COR-L47 (cell line): ENCODE measurements around the gene SLC1A2.

Experiments used
- DNase-seq: peaks from one replicate; lab custom pipeline; 2025; lab: John Stamatoyannopoulos, UW

The SLC1A2 gene

DNA sequence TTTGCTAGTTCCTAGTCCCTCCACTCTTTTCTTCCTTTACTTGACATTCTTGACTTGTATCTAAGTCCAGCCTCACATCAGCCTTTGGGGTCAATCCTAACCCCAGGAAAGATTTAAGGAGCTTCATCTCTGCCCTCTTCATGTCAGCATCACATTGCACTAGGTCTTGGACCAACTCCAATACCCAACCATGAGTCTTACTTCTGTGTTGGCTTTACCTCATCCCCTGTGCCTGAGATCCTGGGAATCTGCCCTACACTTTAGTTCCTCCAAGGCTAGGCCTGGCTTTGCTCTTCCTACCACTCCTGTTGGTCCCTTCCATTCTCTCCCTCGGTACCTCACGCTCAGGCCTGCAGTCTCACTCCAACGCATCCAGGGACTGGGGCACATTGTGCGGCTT lies 117.0 kb downstream of the SLC1A2 start:
- no peak for DNase-seq

DNA sequence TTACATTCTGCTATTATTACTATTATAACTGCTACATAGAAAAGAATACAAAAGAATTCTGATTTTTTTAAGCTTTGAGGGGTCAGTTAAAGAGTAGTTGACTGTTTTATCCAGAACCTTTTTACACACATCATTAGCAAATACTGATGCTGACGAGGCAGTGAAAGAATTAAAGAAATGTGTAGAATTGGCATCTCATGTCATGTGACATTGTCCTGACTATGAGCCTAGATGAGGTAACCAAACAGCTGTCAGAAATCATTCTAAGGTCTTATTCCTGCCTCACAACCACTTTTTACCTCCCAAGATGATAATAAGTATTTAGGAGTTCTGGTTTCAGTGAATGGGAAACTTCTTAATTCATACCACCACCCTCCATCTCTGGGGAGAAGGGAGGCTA lies 121.0 kb downstream of the SLC1A2 start:
- no peak for DNase-seq

DNA sequence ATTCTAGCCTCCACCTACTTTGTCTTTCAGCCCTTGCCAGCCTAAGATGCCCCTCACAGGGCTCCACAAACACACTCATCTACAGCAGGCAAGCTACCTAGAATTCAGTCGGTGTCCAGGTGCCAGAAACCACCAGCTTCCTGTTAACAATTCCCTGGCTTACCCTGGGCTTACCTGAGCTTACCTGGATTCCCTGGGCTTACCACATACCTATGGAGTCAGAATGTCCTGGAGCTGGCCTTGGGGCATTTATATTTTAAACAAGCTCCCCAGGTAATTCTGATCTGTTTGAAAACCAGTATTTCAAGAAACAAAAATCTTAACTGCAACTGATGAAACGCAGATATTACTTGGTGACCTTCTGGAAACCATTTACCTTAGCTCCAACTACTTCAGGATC lies 123.6 kb downstream of the SLC1A2 start:
- DNase-seq, result no peak

GRCh38 chr11:35293699-35294098 lies 125.7 kb downstream of the SLC1A2 start:
- no peak for DNase-seq

GRCh38 chr11:35293035-35293434 lies 126.3 kb downstream of the SLC1A2 start:
- DNase-seq, result no peak

DNA sequence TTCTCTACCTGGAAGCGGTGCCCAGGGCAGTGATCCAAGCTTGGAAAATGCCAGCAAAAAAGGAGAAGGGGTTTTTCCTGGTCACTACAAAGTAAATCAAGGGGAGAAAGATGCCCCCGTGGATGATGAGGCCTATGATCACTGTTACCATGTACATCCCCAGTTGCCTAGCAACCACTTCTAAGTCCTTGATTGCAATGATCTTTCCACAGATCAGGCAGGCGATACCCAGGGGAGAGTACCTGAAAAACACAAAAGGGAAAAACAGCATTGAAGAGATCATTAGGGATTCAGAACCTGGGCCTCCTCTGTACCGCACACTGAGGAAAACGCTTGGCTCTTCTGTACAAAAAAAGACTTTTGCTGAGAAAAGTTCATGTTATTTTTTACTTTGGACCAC lies 127.1 kb downstream of the SLC1A2 start:
- peak; percentile 45 for DNase-seq

DNA sequence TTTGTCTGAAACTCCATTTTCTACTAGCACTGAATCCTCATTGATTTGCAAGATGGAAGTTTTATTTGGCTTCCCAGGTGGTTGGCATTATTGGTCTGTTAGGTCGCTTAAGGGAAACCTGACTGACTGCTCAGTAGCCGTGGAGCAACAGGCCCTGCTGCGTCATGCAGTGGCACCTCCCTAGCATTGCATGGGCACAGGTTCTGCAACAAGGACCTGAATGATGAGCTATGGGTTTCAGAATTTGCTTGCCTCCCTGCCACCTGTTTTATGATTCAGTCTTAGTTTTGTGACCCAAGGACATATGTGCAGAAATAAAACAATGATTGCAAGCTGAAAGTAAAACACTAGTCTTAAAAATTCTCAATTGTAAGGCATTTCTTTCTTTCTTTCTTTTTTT lies 128.5 kb downstream of the SLC1A2 start:
- DNase-seq, result no peak

DNA sequence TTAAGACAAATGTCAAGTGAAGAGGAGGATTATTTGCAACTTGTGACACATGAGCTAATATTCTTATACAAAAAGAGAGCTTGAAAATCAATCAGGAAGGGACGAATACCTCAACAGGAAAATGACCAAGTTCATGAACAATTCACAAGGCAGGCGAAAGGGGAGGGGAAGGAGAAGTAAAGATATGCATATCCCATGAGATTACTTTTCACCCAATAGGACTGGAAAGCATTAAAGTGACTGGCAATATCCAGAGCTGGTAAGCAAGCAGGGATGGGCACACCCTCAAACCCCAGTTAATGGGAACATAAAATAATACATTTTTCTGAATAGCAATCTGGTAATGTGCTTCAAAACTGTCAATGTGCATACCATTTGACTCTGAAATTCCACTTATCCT lies 129.5 kb downstream of the SLC1A2 start:
- no peak for DNase-seq

GRCh38 chr11:35288817-35289541 lies 130.4 kb downstream of the SLC1A2 start:
- DNase-seq, result no peak

DNA sequence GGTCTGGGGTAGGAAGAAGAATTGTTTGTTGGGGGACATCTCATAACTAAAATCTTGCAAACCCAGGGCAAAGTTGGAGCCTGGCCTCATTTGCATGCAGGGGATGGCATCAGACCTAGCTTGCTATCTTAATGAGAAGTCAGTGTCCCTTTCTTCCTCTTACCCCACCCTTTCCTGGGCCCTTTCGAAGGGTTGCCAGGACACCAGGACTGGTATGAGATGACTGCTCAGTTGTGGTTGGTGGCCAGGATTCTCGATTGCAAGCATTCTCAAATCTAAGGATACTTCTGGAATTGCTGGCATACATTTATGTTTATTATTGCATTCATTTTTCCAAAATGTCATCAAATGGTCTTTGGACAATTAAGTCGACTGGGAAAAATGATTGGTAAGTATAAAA lies 131.0 kb downstream of the SLC1A2 start:
- no peak for DNase-seq

DNA sequence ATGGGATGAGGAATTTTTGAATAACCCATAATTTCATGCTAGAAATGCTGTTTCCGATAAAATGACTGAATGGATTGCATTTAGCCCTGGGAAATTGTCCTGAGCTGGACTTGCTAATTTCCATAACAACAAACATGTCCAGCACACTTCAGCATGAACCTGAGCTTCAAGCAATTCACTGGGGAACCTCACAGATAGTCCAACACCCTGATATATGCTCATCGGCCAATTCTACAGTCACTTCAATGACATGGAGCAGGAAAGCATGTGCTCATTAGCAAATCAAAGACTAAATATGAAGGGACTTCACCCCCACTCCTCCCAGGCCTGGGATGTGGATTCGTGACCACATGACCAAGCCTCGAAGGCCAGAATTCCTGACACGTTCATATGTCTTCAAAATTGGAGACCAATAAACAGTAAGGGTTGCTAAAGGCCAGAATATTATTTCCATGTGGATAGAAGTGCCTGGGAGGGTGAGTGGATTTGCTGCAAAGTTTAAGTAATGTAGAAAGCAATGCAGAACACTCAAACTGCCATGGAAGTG lies 131.9 kb downstream of the SLC1A2 start:
- DNase-seq, result no peak

DNA sequence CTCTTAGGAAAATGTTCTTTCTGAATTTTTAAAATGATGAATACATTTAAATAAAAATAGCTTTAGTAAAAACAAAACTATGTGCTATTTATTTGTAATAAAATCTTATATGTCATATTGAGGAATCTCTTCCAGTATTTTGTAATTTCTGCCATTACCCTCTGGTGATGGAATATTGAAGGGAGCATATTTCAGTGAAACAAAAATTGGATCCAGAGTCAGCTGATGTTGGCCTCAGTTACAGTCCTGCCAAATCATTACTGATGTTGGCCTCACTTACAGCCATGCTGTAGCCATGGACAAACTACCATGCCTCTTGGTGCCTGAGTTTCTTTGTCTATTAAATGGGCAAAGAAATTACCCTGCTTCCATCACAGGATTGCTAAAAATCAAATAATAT lies 133.2 kb downstream of the SLC1A2 start:
- DNase-seq, result no peak

DNA sequence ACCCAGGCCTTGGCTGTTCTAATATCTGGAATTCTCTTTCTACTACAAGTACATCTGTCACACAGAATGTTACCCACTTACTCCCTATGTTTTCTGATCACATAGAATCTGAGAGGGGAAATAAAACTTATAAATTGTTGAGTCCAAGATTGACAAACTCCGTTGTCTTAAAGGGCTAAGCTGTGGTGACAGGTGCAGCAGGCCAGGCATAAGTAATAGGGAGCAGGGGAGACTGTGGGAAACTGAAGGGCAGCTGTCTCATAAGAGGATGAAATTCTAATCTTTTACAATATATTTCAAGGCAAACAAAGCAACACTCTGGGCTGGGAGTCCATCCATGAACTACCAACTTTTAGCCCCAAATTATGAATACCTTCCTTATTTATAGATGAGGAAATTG lies 133.9 kb downstream of the SLC1A2 start:
- DNase-seq, result no peak

- DNase-seq, result no peak
Measured at GRCh38 chr11:35282221-35282882, 137.0 kb downstream of the SLC1A2 start.

GRCh38 chr11:35281169-35281688 lies 138.1 kb downstream of the SLC1A2 start:
- DNase-seq, result no peak

GRCh38 chr11:35280727-35281126 lies 138.6 kb downstream of the SLC1A2 start:
- no peak for DNase-seq

GRCh38 chr11:35277827-35278226 lies 141.5 kb downstream of the SLC1A2 start:
- no peak for DNase-seq

GRCh38 chr11:35276396-35277145 lies 142.8 kb downstream of the SLC1A2 start:
- no peak for DNase-seq

DNA sequence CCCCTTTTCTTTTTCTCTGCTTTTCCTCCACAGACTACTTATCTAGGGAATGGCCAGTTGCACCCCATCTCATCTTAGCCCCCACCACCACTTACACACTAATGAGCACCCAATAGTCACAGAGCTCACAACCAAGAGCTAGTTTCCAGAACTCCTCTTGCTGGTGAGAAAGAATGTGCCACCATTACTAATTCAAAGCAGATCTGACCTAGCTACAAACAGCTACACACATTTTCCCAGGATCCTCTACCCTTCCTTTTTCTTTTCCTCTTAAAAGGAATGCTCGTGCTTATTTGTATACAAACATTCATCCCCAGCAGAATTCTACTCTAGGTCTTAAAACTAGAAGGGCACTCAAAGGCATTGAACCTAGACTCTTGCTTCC lies 143.6 kb downstream of the SLC1A2 start:
- DNase-seq, result no peak

- DNase-seq, result peak; percentile 87
Measured at GRCh38 chr11:35274909-35275785, 144.2 kb downstream of the SLC1A2 start.

- DNase-seq, result no peak
Measured at GRCh38 chr11:35272391-35272902, 146.9 kb downstream of the SLC1A2 start.
